Esophagus (tissue), 2 donors: ENCODE data around the gene SLC17A8. TPM values are rescaled to one million over a fixed set of nuclear protein-coding genes. Genes with fewer than 3 reads are reported as not detected.

Experiments
- H3K27ac ChIP-seq, 2 donors: one replicate each; pipeline ENCODE4 v1.5.1; 2013; ENCODE audit warnings: low read depth in 2 of 2, mild to moderate bottlenecking in 2 of 2, inconsistent platforms in 1 of 2, low read length in 1 of 2, moderate library complexity in 1 of 2
- H3K27me3 ChIP-seq, 2 donors: one replicate each; pipeline ENCODE4 v1.6.1; 2013; ENCODE audit warnings: low read length in 2 of 2, control low read depth in 1 of 2, mild to moderate bottlenecking in 1 of 2; ENCODE audit not compliant: insufficient read depth in 2 of 2, control insufficient read depth in 1 of 2
- H3K36me3 ChIP-seq, 2 donors: one replicate each; pipeline ENCODE4 v1.6.1; 2013; ENCODE audit warnings: low read length in 1 of 2; ENCODE audit not compliant: control insufficient read depth in 2 of 2, insufficient read depth in 2 of 2
- H3K4me1 ChIP-seq, 2 donors: one replicate each; pipeline ENCODE4 v1.6.1; 2013; ENCODE audit warnings: low read length in 1 of 2; ENCODE audit not compliant: control insufficient read depth in 2 of 2, insufficient read depth in 2 of 2
- H3K4me3 ChIP-seq, 2 donors: one replicate each; pipeline ENCODE4 v1.5.1; 2013; ENCODE audit warnings: low read length in 2 of 2, mild to moderate bottlenecking in 2 of 2, low read depth in 1 of 2, moderate library complexity in 1 of 2
- H3K9me3 ChIP-seq, 2 donors: one replicate each; pipeline ENCODE4 v1.6.1; 2013; ENCODE audit warnings: mild to moderate bottlenecking in 2 of 2, low read depth in 1 of 2, low read length in 1 of 2, moderate library complexity in 1 of 2; ENCODE audit not compliant: control insufficient read depth in 2 of 2, insufficient read depth in 1 of 2
- WGBS, 2 donors: extraction: QIAGEN DNeasy Blood & Tissue Kit; methylation state at CpG; one replicate each; pipeline ENCODE4 v1.1.7; 2013; 5-methylcytosine and 5-hydroxymethylcytosine counted together
- polyA plus RNA-seq, 2 donors: library from polyadenylated mRNA; stranded (reverse); fragments of 200-250 nt; gene quantifications; one replicate each; pipeline ENCODE4 v1.2.3, GENCODE V29; 2013
- donor health status: healthy with polysubstance abuse.
- donor health status: Bipolar disorder and iron deficiency.

SLC17A8 gene
- polyA plus RNA-seq, 2 donors, result not detected

GRCh38 chr12:100364324-100364723 lies 7.5 kb downstream of the SLC17A8 start:
- Histone ChIP-seq H3K27me3 (no peaks in the 10 kb centered on the region), H3K9me3 (no peaks in the 10 kb centered on the region)
- 69 to 87% methylated on average over 4 of the region's 4 CpGs for WGBS, 2 donors

GRCh38 chr12:100365411-100365810 lies 8.5 kb downstream of the SLC17A8 start:
- Histone ChIP-seq H3K27ac (no peak overlapping the region), H3K9me3 (no peaks in the 10 kb centered on the region), H3K4me1 (no peaks in the 10 kb centered on the region), H3K4me3 (no peak overlapping the region), H3K36me3 (no peaks in the 10 kb centered on the region), H3K27me3 (no peaks in the 10 kb centered on the region)
- 64 to 79% methylated on average over 2 of the region's 2 CpGs for WGBS, 2 donors

More at GRCh38 chr12:100364324-100364723, 7.5 kb downstream of the SLC17A8 start:
- Histone ChIP-seq H3K4me3 (no peak overlapping the region), H3K27ac (no peak overlapping the region), H3K4me1 (no peaks in the 10 kb centered on the region), H3K36me3 (no peaks in the 10 kb centered on the region)

GRCh38 chr12:100368066-100368465 lies 11.2 kb downstream of the SLC17A8 start:
- Histone ChIP-seq H3K36me3 (no peaks in the 10 kb centered on the region), H3K4me1 (no peaks in the 10 kb centered on the region), H3K4me3 (no peak overlapping the region), H3K27ac (no peak overlapping the region), H3K9me3 (no peaks in the 10 kb centered on the region), H3K27me3 (no peaks in the 10 kb centered on the region)
- WGBS, 2 donors, result 86 to 88% methylated on average over 1 of the region's 1 CpG

GRCh38 chr12:100371146-100371545 lies 14.3 kb downstream of the SLC17A8 start:
- H3K4me1 ChIP-seq, result no peaks in the 10 kb centered on the region
- no peak overlapping the region for H3K4me3 ChIP-seq
- 84% methylated on average over 6 of the region's 6 CpGs for WGBS, 2 donors
- no peaks in the 10 kb centered on the region for H3K36me3 ChIP-seq
- no peak overlapping the region for H3K27ac ChIP-seq
- H3K9me3 ChIP-seq, result no peaks in the 10 kb centered on the region
- no peaks in the 10 kb centered on the region for H3K27me3 ChIP-seq

- Histone ChIP-seq H3K4me1 (no peaks in the 10 kb centered on the region), H3K4me3 (no peak overlapping the region)
- WGBS, 2 donors, result 38 to 42% methylated on average over 9 to 11 of the region's 11 CpGs
Observed at GRCh38 chr12:100372853-100373640, 16.2 kb downstream of the SLC17A8 start.

GRCh38 chr12:100375038-100375735 lies 18.3 kb downstream of the SLC17A8 start:
- 47 to 51% methylated on average over 12 of the region's 12 CpGs for WGBS, 2 donors
- Histone ChIP-seq H3K9me3 (no peaks in the 10 kb centered on the region), H3K27me3 (no peaks in the 10 kb centered on the region), H3K4me1 (no peaks in the 10 kb centered on the region), H3K27ac (no peak overlapping the region), H3K36me3 (no peaks in the 10 kb centered on the region), H3K4me3 (no peak overlapping the region)

More at GRCh38 chr12:100372853-100373640, 16.2 kb downstream of the SLC17A8 start:
- H3K27ac ChIP-seq, result no peak overlapping the region
- H3K36me3 ChIP-seq, result no peaks in the 10 kb centered on the region
- H3K9me3 ChIP-seq, result no peaks in the 10 kb centered on the region
- no peaks in the 10 kb centered on the region for H3K27me3 ChIP-seq

GRCh38 chr12:100376161-100376560 lies 19.3 kb downstream of the SLC17A8 start:
- Histone ChIP-seq H3K4me3 (no peak overlapping the region), H3K27ac (no peak overlapping the region), H3K36me3 (no peaks in the 10 kb centered on the region), H3K9me3 (no peaks in the 10 kb centered on the region), H3K27me3 (no peaks in the 10 kb centered on the region), H3K4me1 (no peaks in the 10 kb centered on the region)
- 96 to 100% methylated on average over 1 of the region's 1 CpG for WGBS, 2 donors

GRCh38 chr12:100381379-100381778 lies 24.5 kb downstream of the SLC17A8 start:
- H3K4me3 ChIP-seq, result no peak overlapping the region
- WGBS, 2 donors, result 71% methylated on average over 2 of the region's 2 CpGs
- no peaks in the 10 kb centered on the region for H3K9me3 ChIP-seq
- no peaks in the 10 kb centered on the region for H3K27me3 ChIP-seq
- no peaks in the 10 kb centered on the region for H3K36me3 ChIP-seq
- H3K4me1 ChIP-seq, result no peaks in the 10 kb centered on the region
- no peak overlapping the region for H3K27ac ChIP-seq

- Histone ChIP-seq H3K9me3 (no peaks in the 10 kb centered on the region), H3K36me3 (no peaks in the 10 kb centered on the region), H3K27me3 (no peaks in the 10 kb centered on the region), H3K4me1 (no peaks in the 10 kb centered on the region), H3K4me3 (no peak overlapping the region), H3K27ac (no peak overlapping the region)
- 68 to 73% methylated on average over 6 of the region's 6 CpGs for WGBS, 2 donors
Observed at GRCh38 chr12:100382338-100382737, 25.5 kb downstream of the SLC17A8 start.
